ENCODE measurements around the gene GATAD2B.

GRCh38 chr1:153778051-153778823 lies 144.5 kb downstream of the GATAD2B start:
- no peak for TF ChIP-seq CTCF (IDR thresholded peaks at IDR 0.05; ENCODE audit: insufficient read depth, low read depth, low read length)
- TF ChIP-seq EZH2 (IDR thresholded peaks at IDR 0.05; ENCODE audit: insufficient read depth, low read length), result no peak

All from astrocyte (in vitro differentiated cells and primary cell).